ENCODE data around the gene LHFPL4.

- TF ChIP-seq PURB (CRISPR knock-in tag; IDR thresholded peaks at IDR 0.05; ENCODE audit: low read depth) (no peak), MAFK (IDR thresholded peaks at IDR 0.05; ENCODE audit: low read length) (no peak), NONO (IDR thresholded peaks at IDR 0.05; ENCODE audit: low read depth in 2 of 2, low read length in 1 of 2) (no peak), MGA (IDR thresholded peaks at IDR 0.05) (no peak), POLR2AphosphoS5 (IDR thresholded peaks at IDR 0.05; ENCODE audit: control insufficient read depth, insufficient read depth, low read depth, low read length) (no peak), POLR2A (conservative IDR thresholded peaks at IDR 0.05) (no peak), NCOA1 (IDR thresholded peaks at IDR 0.05; ENCODE audit: low read depth) (no peak), ZNF124 (CRISPR knock-in tag; IDR thresholded peaks at IDR 0.05) (no peak), DIDO1 (tag; IDR thresholded peaks at IDR 0.05; ENCODE audit: low read depth) (no peak), E4F1 (CRISPR knock-in tag; IDR thresholded peaks at IDR 0.05; ENCODE audit: borderline replicate concordance) (no peak), ZSCAN29 (IDR thresholded peaks at IDR 0.05) (no peak), SRSF1 (IDR thresholded peaks at IDR 0.05; ENCODE audit: low read depth, low read length) (no peak), KDM1A (IDR thresholded peaks at IDR 0.05) (no peak)
Observed at GRCh38 chr3:9602620-9603019, 49.0 kb upstream of the LHFPL4 start.

Measured in K562 (cell line).